GM18951 (cell line): Measurements from ENCODE around the gene CNTN1.

Source experiments
- POLR2A ChIP-seq: IDR thresholded peaks from 4 replicates; pipeline ENCODE4 v1.6.1; 2011; ENCODE audit warnings: mild to moderate bottlenecking; ENCODE audit not compliant: insufficient read length, insufficient read depth; ENCODE audit errors: extremely low read depth
- in situ Hi-C: fragments of 300-500 bp; cut with MboI; formaldehyde crosslinking; loops from one replicate; pipeline ENCODE4 v1.12.0; 2022; ENCODE audit warnings: low sequenced_read_pairs, mixed read lengths, inconsistent platforms; ENCODE audit not compliant: unreplicated experiment

CNTN1 gene

GRCh38 chr12:40820794-40821484, 128.7 kb downstream of the CNTN1 start:
- in situ Hi-C loops = no loop called here
- no peak for TF ChIP-seq POLR2A

- no peak for TF ChIP-seq POLR2A
- in situ Hi-C loops = no loop called here
Observed at GRCh38 chr12:40825156-40825555, 132.9 kb downstream of the CNTN1 start.

DNA sequence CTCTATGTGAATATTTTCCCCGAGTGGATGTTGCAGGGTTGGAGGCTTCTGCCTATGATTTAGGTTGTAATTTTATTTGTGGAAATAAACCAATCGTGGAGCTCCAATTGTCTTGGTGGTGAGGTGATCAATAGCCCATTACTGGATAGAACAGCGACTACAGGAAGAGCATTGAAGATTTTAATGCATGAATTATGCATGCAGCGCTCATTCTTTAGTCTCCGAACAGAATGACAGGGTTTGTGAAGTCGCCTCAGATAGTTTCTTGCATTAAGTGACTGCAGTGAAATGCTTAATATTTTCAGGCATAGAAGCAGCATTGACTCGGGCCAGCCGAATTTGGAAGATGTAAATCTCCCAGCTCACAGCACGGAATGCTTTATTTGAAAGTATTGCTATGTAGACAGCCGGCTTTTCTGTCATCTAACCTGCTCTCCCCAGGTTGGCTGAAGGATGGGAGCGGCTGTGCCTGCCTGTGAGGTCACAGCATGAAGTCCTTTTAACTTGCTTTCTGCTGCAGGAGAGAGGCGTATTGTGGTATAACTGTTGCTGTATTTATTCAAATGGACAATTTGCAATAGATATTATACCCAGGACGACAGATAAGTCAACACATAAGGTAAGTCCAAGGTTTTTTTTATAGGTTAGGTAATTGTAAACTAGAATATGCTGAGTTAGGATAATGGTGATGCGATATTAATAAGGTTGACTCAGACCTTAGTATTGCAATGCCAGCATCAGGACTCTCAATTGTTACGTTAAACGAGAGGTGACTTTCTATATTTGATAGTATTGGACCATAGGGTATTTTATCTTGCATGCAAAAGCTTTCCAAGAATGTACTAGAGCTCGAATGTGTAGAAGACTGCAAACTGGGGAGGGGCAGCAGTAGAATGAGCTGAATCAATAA, 135.7 kb downstream of the CNTN1 start:
- TF ChIP-seq POLR2A = no peak
- in situ Hi-C loops = no loop called here

- in situ Hi-C loops = no loop called here
- no peak for TF ChIP-seq POLR2A
Observed at GRCh38 chr12:40828593-40828990, 136.4 kb downstream of the CNTN1 start.

GRCh38 chr12:40829738-40830144, 137.5 kb downstream of the CNTN1 start:
- in situ Hi-C loops = no loop called here
- no peak for TF ChIP-seq POLR2A

GRCh38 chr12:40831916-40832315, 139.7 kb downstream of the CNTN1 start:
- no peak for TF ChIP-seq POLR2A
- in situ Hi-C loops = no loop called here

DNA sequence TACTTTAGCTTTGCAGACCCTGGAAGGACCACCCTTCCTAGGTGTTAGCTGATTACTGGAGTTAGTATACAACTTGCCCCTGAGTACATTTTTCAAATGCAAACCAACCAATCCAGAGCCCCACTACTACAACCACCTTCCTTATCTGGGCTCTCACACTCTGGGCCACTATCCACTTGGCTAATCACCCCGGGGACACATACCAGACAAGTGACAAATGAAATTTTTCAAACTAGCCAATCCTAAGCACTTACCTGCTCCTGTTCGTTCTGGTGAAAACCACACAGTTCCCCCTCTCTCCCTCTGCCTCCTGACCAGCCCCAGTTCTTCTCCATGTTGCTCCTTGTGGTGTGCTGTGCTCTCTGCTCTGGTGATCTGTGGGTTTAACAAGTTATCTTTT, 140.4 kb downstream of the CNTN1 start:
- in situ Hi-C loops = no loop called here

DNA sequence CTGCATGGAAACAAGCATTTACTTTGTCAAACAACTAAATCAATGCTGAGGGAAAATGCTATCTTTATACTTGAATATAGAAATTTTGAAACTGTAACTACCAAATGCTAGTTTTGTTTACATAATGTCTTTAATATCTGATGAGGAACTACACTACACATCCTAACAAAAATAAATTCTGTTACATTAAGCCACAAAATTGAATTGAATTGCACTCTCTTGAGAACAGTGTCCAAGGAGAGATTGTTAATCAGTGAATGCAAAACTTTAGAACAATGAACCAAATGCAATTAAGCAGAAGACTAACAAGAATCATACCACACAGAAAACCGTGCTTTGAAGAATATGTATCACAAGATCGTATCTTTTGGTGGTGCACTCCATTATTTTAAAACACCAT, 141.6 kb downstream of the CNTN1 start:
- no peak for TF ChIP-seq POLR2A
- in situ Hi-C loops = no loop called here

More for the DNA sequence above, 140.4 kb downstream of the CNTN1 start:
- TF ChIP-seq POLR2A = no peak

DNA sequence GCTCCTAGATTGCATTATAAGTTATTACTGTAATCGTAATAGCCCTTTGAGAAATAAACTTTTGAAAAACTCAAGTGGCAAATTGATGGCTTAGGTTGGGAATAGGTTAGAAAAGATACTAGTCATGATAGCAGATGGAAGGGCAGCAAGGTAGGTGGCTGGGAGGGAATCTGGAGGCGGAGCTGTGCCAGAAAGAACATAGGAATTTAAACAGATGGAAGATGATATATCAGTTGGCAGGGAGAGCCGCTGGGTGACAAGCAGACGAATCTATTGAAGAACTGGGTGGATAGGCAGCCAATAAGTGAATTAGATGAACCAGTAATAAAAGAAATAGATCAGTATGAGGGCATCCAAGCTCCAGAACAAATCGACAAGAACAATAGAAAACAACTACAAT, 142.1 kb downstream of the CNTN1 start:
- TF ChIP-seq POLR2A = no peak
- in situ Hi-C loops = no loop called here

DNA sequence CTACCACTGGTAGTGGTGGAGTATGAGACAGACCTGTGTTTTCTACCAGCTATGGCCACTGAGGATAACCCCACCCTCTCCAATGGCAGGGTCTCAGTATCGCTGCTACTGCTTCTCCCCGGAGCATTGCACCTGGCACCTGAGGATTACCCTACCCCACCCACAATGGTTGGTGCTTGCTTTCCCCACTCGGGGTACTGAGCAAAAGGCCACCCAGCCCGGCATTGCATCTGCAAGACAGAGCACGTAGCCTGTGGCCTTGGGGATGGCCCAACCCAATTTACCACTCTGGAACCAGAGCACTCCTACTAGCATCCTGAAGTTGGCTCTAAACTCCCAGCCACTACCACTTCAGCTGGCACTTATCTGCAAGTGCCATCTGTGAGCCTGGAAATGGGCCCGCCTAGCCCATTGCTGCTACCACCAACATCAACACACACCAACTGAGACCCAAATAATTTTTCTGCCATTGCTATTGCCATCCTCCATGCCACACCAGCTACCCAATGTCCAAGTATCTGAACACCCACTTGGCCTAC, 145.7 kb downstream of the CNTN1 start:
- no peak for TF ChIP-seq POLR2A
- in situ Hi-C loops = no loop called here

DNA sequence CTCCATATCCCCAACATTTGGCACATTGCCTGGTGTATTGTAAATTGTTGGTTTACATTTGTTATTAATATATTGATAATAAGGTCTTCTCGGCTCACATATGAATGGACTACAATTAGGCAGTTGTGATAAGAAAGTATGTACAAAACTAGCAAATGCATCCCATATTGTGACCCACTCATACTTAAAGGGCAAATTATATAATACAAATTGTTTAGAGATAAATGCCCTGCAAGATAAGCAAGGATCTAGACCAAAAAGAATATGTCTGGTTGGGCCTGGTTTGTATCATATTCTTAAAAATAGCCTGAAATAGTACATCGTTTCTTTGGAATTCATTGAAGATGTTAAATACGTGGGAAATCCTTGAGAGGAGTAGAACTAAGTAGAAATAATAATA, 151.3 kb downstream of the CNTN1 start:
- no peak for TF ChIP-seq POLR2A
- in situ Hi-C loops = no loop called here

GRCh38 chr12:40853221-40853620, 161.0 kb downstream of the CNTN1 start:
- TF ChIP-seq POLR2A = no peak
- in situ Hi-C loops = no loop called here

- in situ Hi-C loops = no loop called here
- TF ChIP-seq POLR2A = no peak
Observed at GRCh38 chr12:40854604-40855003, 162.4 kb downstream of the CNTN1 start.
